ENCODE results near the gene FKBP2. TPM values are rescaled to one million over a fixed set of nuclear protein-coding genes. Genes with fewer than 3 reads are reported as not detected.

FKBP2 gene
- total and polyA plus RNA-seq, 4 donors = 65.2 to 397 (median 150) TPM

- ATAC-seq (ENCODE audit: insufficient read depth, low FRiP score) = no peak
- Histone ChIP-seq H3K36me3 (ENCODE audit: control insufficient read depth in 4 of 4, insufficient read depth in 4 of 4, low read length in 4 of 4) (peaks cover 0 to 5% (median 2%) of the 10 kb centered on the region in 4 donors), H3K9me3 (ENCODE audit: control insufficient read depth in 4 of 4, insufficient read depth in 3 of 4, low read length in 3 of 4) (peaks cover 0 to 3% (median 0%) of the 10 kb centered on the region in 4 donors), H3K27ac (ENCODE audit: low read depth in 1 of 2, low read length in 1 of 2) (peak overlapping the region; percentile 88 to 98), H3K27me3 (ENCODE audit: control insufficient read depth in 3 of 3, insufficient read depth in 3 of 3, low read length in 2 of 3) (peaks cover 0 to 11% (median 11%) of the 10 kb centered on the region in 3 donors), H3K4me1 (ENCODE audit: control insufficient read depth in 5 of 5, insufficient read depth in 5 of 5, low read length in 5 of 5) (peaks cover 0 to 20% (median 0%) of the 10 kb centered on the region in 5 donors), H3K4me3 (peak overlapping the region; percentile 48), H3K9ac (ENCODE audit: insufficient read depth in 1 of 2, low read length in 2 of 2) (no peak overlapping the region)
- TF ChIP-seq CTCF (IDR thresholded peaks at IDR 0.05; ENCODE audit: control extremely low read depth, extremely low read depth) = no peak
- 28 to 34% methylated on average over 33 to 40 of the region's 40 CpGs for WGBS, 2 donors
- no peak for DNase-seq
Observed at GRCh38 chr11:64285885-64286800, 45.2 kb downstream of the FKBP2 start.

- DNase-seq (no peak), ATAC-seq (ENCODE audit: insufficient read depth, low FRiP score) (no peak)
- H3K9me3 ChIP-seq (ENCODE audit: control insufficient read depth in 4 of 4, insufficient read depth in 3 of 4, low read length in 3 of 4) = peaks cover 0 to 4% (median 0%) of the 10 kb centered on the region in 4 donors
- H3K4me3 ChIP-seq = no peak overlapping the region
- TF ChIP-seq CTCF (IDR thresholded peaks at IDR 0.05; ENCODE audit: control extremely low read depth, extremely low read depth) = no peak
- H3K27me3 ChIP-seq (ENCODE audit: control insufficient read depth in 3 of 3, insufficient read depth in 3 of 3, low read length in 2 of 3) = peaks cover 0 to 12% (median 12%) of the 10 kb centered on the region in 3 donors
- peaks cover 0 to 4% (median 0%) of the 10 kb centered on the region in 4 donors for H3K36me3 ChIP-seq (ENCODE audit: control insufficient read depth in 4 of 4, insufficient read depth in 4 of 4, low read length in 4 of 4)
- H3K27ac ChIP-seq (ENCODE audit: low read depth in 1 of 2, low read length in 1 of 2) = no peak overlapping the region
- H3K9ac ChIP-seq (ENCODE audit: insufficient read depth in 1 of 2, low read length in 2 of 2) = no peak overlapping the region
- peaks cover 0 to 21% (median 0%) of the 10 kb centered on the region in 5 donors for H3K4me1 ChIP-seq (ENCODE audit: control insufficient read depth in 5 of 5, insufficient read depth in 5 of 5, low read length in 5 of 5)
- WGBS, 2 donors = 89 to 98% methylated on average over 9 of the region's 9 CpGs
Observed at GRCh38 chr11:64286801-64287159, 45.9 kb downstream of the FKBP2 start.

- H3K4me3 ChIP-seq = no peak overlapping the region
- peaks cover 0 to 30% (median 0%) of the 10 kb centered on the region in 5 donors for H3K4me1 ChIP-seq (ENCODE audit: control insufficient read depth in 5 of 5, insufficient read depth in 5 of 5, low read length in 5 of 5)
- peaks cover 0 to 5% (median 0%) of the 10 kb centered on the region in 4 donors for H3K9me3 ChIP-seq (ENCODE audit: control insufficient read depth in 4 of 4, insufficient read depth in 3 of 4, low read length in 3 of 4)
- H3K9ac ChIP-seq (ENCODE audit: insufficient read depth in 1 of 2, low read length in 2 of 2) = no peak overlapping the region
- H3K27me3 ChIP-seq (ENCODE audit: control insufficient read depth in 3 of 3, insufficient read depth in 3 of 3, low read length in 2 of 3) = peaks cover 0 to 17% (median 12%) of the 10 kb centered on the region in 3 donors
- peaks cover 0 to 3% (median 0%) of the 10 kb centered on the region in 4 donors for H3K36me3 ChIP-seq (ENCODE audit: control insufficient read depth in 4 of 4, insufficient read depth in 4 of 4, low read length in 4 of 4)
- TF ChIP-seq CTCF (IDR thresholded peaks at IDR 0.05; ENCODE audit: control extremely low read depth, extremely low read depth) = no peak
- DNase-seq (no peak), ATAC-seq (ENCODE audit: insufficient read depth, low FRiP score) (no peak)
- no peak overlapping the region for H3K27ac ChIP-seq (ENCODE audit: low read depth in 1 of 2, low read length in 1 of 2)
- WGBS, 2 donors = 96 to 97% methylated on average over 33 of the region's 33 CpGs
Observed at GRCh38 chr11:64287676-64288352, 46.9 kb downstream of the FKBP2 start.
